IMR-90 (cell line): ENCODE data around the gene ARGLU1. TPM values are rescaled to one million over a fixed set of nuclear protein-coding genes. Genes with fewer than 3 reads are reported as not detected.

Experiments
- ATAC-seq: fragments of 200-7000 bp; cut with Tn5 transposase; 2 replicates; pipeline ENCODE4 v1.9.1; 2020; ENCODE audit warnings: low read depth, mild to moderate bottlenecking, moderate library complexity
- BruUV-seq: library from RNA; stranded (reverse); fragments of 400-500 nt; replicated peaks from 2 replicates; lab custom pipeline; 2021; lab: Mats Ljungman, UMichigan
- CTCF ChIA-PET: fragments of 300-600 bp; formaldehyde crosslinking; extraction: SDS; loops from one replicate; lab custom pipeline; 2021; ENCODE audit warnings: antibody characterized with exemption; lab: Yijun Ruan, JAX
- POLR2A ChIA-PET: fragments of 300-600 bp; sonication (Branson Sonifier 250); formaldehyde crosslinking; loops from one replicate; lab custom pipeline; 2022; ENCODE audit warnings: antibody characterized with exemption; ENCODE audit not compliant: unreplicated experiment; lab: Charles Lee
- DNase-seq: peaks from one replicate; pipeline ENCODE4 v3.0.0; 2013
- H2AFZ ChIP-seq: replicated peaks from 2 replicates; pipeline ENCODE3; 2013; ENCODE audit warnings: low read length, mild to moderate bottlenecking; ENCODE audit not compliant: poor library complexity
- H2AK5ac ChIP-seq: 2 replicates; pipeline ENCODE4 v1.6.1; 2013; ENCODE audit warnings: low read depth, low read length, inconsistent platforms
- H2AK9ac ChIP-seq: replicated peaks from 2 replicates; pipeline ENCODE3; 2013; ENCODE audit warnings: mild to moderate bottlenecking, low read depth, low read length, moderate library complexity; ENCODE audit not compliant: poor library complexity
- H2BK120ac ChIP-seq: 2 replicates; pipeline ENCODE4 v1.6.1; 2013; ENCODE audit warnings: low read depth, low read length, inconsistent platforms
- H2BK15ac ChIP-seq: 3 replicates; pipeline ENCODE4 v1.6.1; 2013; ENCODE audit warnings: low read depth, low read length, inconsistent platforms
- H2BK20ac ChIP-seq: 2 replicates; pipeline ENCODE4 v1.6.1; 2013; ENCODE audit warnings: low read depth, mild to moderate bottlenecking, inconsistent platforms, low read length, moderate library complexity
- H2BK5ac ChIP-seq: 2 replicates; pipeline ENCODE4 v1.6.1; 2013; ENCODE audit warnings: mild to moderate bottlenecking, low read depth, low read length, inconsistent platforms; ENCODE audit not compliant: poor library complexity, severe bottlenecking
- H3K14ac ChIP-seq: replicated peaks from 2 replicates; pipeline ENCODE4 v1.6.1; 2013; ENCODE audit warnings: low read depth, low read length, inconsistent platforms
- H3K18ac ChIP-seq: 2 replicates; pipeline ENCODE4 v1.6.1; 2013; ENCODE audit warnings: low read depth, low read length, control low read depth
- H3K23ac ChIP-seq: 2 replicates; pipeline ENCODE4 v1.6.1; 2013; ENCODE audit warnings: low read depth, low read length, inconsistent platforms
- H3K27ac ChIP-seq: 2 replicates; pipeline ENCODE4 v1.5.1; 2013; ENCODE audit warnings: mild to moderate bottlenecking, control low read depth, low read length; ENCODE audit not compliant: insufficient read depth
- H3K27me3 ChIP-seq: 2 replicates; pipeline ENCODE4 v1.6.1; 2013; ENCODE audit warnings: low read length; ENCODE audit not compliant: control insufficient read depth, insufficient read depth
- H3K36me3 ChIP-seq: 2 replicates; pipeline ENCODE4 v1.6.1; 2013; ENCODE audit warnings: low read length, mixed read lengths; ENCODE audit not compliant: control insufficient read depth, insufficient read depth
- H3K4ac ChIP-seq: 2 replicates; pipeline ENCODE4 v1.6.1; 2013; ENCODE audit warnings: low read depth, low read length, inconsistent platforms
- H3K4me1 ChIP-seq: 2 replicates; pipeline ENCODE4 v1.6.1; 2013; ENCODE audit warnings: low read length, mixed read lengths; ENCODE audit not compliant: control insufficient read depth, insufficient read depth
- H3K4me2 ChIP-seq: 2 replicates; pipeline ENCODE4 v1.6.1; 2013; ENCODE audit warnings: low read depth, mild to moderate bottlenecking, control low read depth, low read length, moderate library complexity
- H3K4me3 ChIP-seq: 2 replicates; pipeline ENCODE4 v1.5.1; 2013; ENCODE audit warnings: low read depth, mild to moderate bottlenecking, control low read depth, low read length, moderate library complexity; ENCODE audit not compliant: insufficient read depth
- H3K56ac ChIP-seq: 2 replicates; pipeline ENCODE4 v1.6.1; 2013; ENCODE audit warnings: low read length, inconsistent platforms; ENCODE audit not compliant: insufficient read depth; ENCODE audit errors: extremely low read depth
- H3K79me1 ChIP-seq, 2 experiments: 2 replicates each; pipeline ENCODE4 v1.6.1; 2013; ENCODE audit warnings: low read length in 2 of 2, inconsistent platforms in 1 of 2, low read depth in 1 of 2
- H3K9ac ChIP-seq: 2 replicates; pipeline ENCODE4 v1.6.1; 2013; ENCODE audit warnings: low read depth, low read length, control low read depth
- H3K9me1 ChIP-seq: 2 replicates; pipeline ENCODE4 v1.6.1; 2013; ENCODE audit warnings: low read length, inconsistent platforms; ENCODE audit not compliant: insufficient read depth
- H3K9me3 ChIP-seq: 2 replicates; pipeline ENCODE4 v1.6.1; 2013; ENCODE audit warnings: low read length; ENCODE audit not compliant: control insufficient read depth, insufficient read depth
- H4K20me1 ChIP-seq: 2 replicates; pipeline ENCODE4 v1.6.1; 2013; ENCODE audit warnings: low read length, inconsistent platforms; ENCODE audit not compliant: insufficient read depth
- H4K5ac ChIP-seq: 2 replicates; pipeline ENCODE4 v1.6.1; 2013; ENCODE audit warnings: mild to moderate bottlenecking, low read depth, low read length, control low read depth
- H4K8ac ChIP-seq, 2 experiments: 2 replicates each; pipeline ENCODE4 v1.6.1; 2013; ENCODE audit warnings: low read depth in 2 of 2, low read length in 2 of 2, control low read depth in 1 of 2, inconsistent platforms in 1 of 2
- H4K91ac ChIP-seq: 2 replicates; pipeline ENCODE4 v1.6.1; 2013; ENCODE audit warnings: low read depth, low read length, inconsistent platforms; ENCODE audit not compliant: insufficient read depth
- CHD1 ChIP-seq: IDR thresholded peaks from 2 replicates; pipeline ENCODE4 v1.6.1; 2012; ENCODE audit warnings: low read depth, low read length, improper control_type of control experiment
- FOS ChIP-seq: fragments of 150-350 bp; IDR thresholded peaks from 2 replicates; pipeline ENCODE4 v1.6.1; 2016; ENCODE audit warnings: low read depth, low read length
- MAFK ChIP-seq: IDR thresholded peaks from 2 replicates; pipeline ENCODE4 v1.6.1; 2012; ENCODE audit warnings: low read depth, low read length, improper control_type of control experiment
- MXI1 ChIP-seq: IDR thresholded peaks from 2 replicates; pipeline ENCODE4 v1.6.1; 2012; ENCODE audit warnings: low read depth, mild to moderate bottlenecking, low read length, moderate library complexity, borderline replicate concordance
- NFE2L2 ChIP-seq: fragments of 150-350 bp; IDR thresholded peaks from 2 replicates; pipeline ENCODE4 v1.6.1; 2016; ENCODE audit warnings: low read depth, mild to moderate bottlenecking, low read length
- POLR2A ChIP-seq: IDR thresholded peaks from 2 replicates; pipeline ENCODE4 v1.6.1; 2012; ENCODE audit warnings: mild to moderate bottlenecking, low read depth, low read length
- RCOR1 ChIP-seq: IDR thresholded peaks from 2 replicates; pipeline ENCODE4 v1.6.1; 2012; ENCODE audit warnings: mild to moderate bottlenecking, low read length, improper control_type of control experiment; ENCODE audit not compliant: insufficient replicate concordance
- SMC3 ChIP-seq: fragments of 150-350 bp; IDR thresholded peaks from 2 replicates; pipeline ENCODE4 v1.6.1; 2016; ENCODE audit warnings: low read depth, mild to moderate bottlenecking, antibody characterized with exemption, low read length, moderate library complexity
- USF2 ChIP-seq: fragments of 150-350 bp; IDR thresholded peaks from 2 replicates; pipeline ENCODE4 v1.6.1; 2017; ENCODE audit warnings: mild to moderate bottlenecking, antibody characterized with exemption, low read length, low read depth
- WGBS, 2 experiments: methylation state at CpG; one replicate each; pipeline versions ENCODE4 v1.1.5 to v1.1.7; 2013; ENCODE audit warnings: missing lambda C conversion rate in 2 of 2; ENCODE audit not compliant: insufficient read length in 1 of 2; ENCODE audit errors: extremely low coverage in 2 of 2; 5-methylcytosine and 5-hydroxymethylcytosine counted together
- dilution Hi-C: fragments of 300-500 bp; cut with HindIII; formaldehyde crosslinking; loops from one replicate; pipeline ENCODE4 v1.14.3; 2018; ENCODE audit warnings: low sequenced_read_pairs; ENCODE audit not compliant: unreplicated experiment
- in situ Hi-C: fragments of 300-500 bp; cut with MboI; formaldehyde crosslinking; loops from 3 replicates; pipeline ENCODE4 v1.14.3; 2019; ENCODE audit warnings: low sequenced_read_pairs, inconsistent platforms, mixed read lengths
- intact Hi-C: fragments of 100-400 bp; cut with micrococcal nuclease; formaldehyde crosslinking; loops from 2 replicates; pipeline ENCODE4 v1.10.0; 2022
- polyA plus RNA-seq, 3 experiments: library from polyadenylated mRNA; depleted of rRNA; stranded (reverse); fragments of >200 nt; gene quantifications; 2 replicates each; pipeline ENCODE4 v1.2.3, GENCODE V29; 2012; ENCODE audit warnings: low replicate concordance in 1 of 3
- total RNA-seq: library from RNA; depleted of rRNA; stranded (reverse); fragments of >200 nt; gene quantifications from 2 replicates; pipeline ENCODE4 v1.2.3, GENCODE V29; 2012

Gene ARGLU1
- total and polyA plus RNA-seq, 2 of the 4 experiments (the other 2 are of a cell fraction): 11.1 to 51.4 TPM

- no peak overlapping the region for H3K14ac ChIP-seq
- H2BK15ac ChIP-seq: no peak overlapping the region
- no peaks in the 10 kb centered on the region for H3K79me1 ChIP-seq
- 0 out of 2 replicates have a peak, but pooled peaks cover 2% of the 10 kb centered on the region for H3K9me3 ChIP-seq
- intact Hi-C loops: no loop called here
- H2BK5ac ChIP-seq: no peak overlapping the region
- H3K27ac ChIP-seq: no peak overlapping the region
- no peaks in the 10 kb centered on the region for H3K36me3 ChIP-seq
- H4K91ac ChIP-seq: no peak overlapping the region
- H3K4me3 ChIP-seq: no peak overlapping the region
- ChIA-PET POLR2A (no interaction called here), CTCF (no interaction called here)
- H4K20me1 ChIP-seq: no peaks in the 10 kb centered on the region
- no peaks in the 10 kb centered on the region; the same call in 1 of the 2 replicates for H3K27me3 ChIP-seq
- no peak overlapping the region for H3K56ac ChIP-seq
- no peak overlapping the region for H3K23ac ChIP-seq
- WGBS, 2 experiments: 86% methylated on average over 1 of the region's 4 CpGs; no CpG with 5 or more reads in 1 of the 2 experiments
- DNase-seq (no peak), ATAC-seq (no peak)
- no peak overlapping the region for H4K5ac ChIP-seq
- H2BK120ac ChIP-seq: no peak overlapping the region
- no peaks in the 10 kb centered on the region for H3K4me1 ChIP-seq
- no peak overlapping the region for H3K9ac ChIP-seq
- H3K4ac ChIP-seq: no peak overlapping the region
- in situ Hi-C loops: no loop called here
- no peak overlapping the region for H2AK9ac ChIP-seq
- no peak overlapping the region for H3K4me2 ChIP-seq
- no peak overlapping the region for H2AK5ac ChIP-seq
- H2AFZ ChIP-seq: no peak overlapping the region
- H3K18ac ChIP-seq: no peak overlapping the region
- H4K8ac ChIP-seq: no peak overlapping the region
- H2BK20ac ChIP-seq: no peak overlapping the region
- dilution Hi-C loops: no loop called here
- no TSS peak for BruUV-seq
- H3K9me1 ChIP-seq: no peaks in the 10 kb centered on the region
- TF ChIP-seq USF2: no peak
- TF ChIP-seq SMC3: no peak
- TF ChIP-seq MAFK: no peak
- TF ChIP-seq POLR2A: no peak
- no peak for TF ChIP-seq RCOR1
- no peak for TF ChIP-seq CHD1
- TF ChIP-seq FOS: no peak
- TF ChIP-seq NFE2L2: no peak
- TF ChIP-seq MXI1: no peak
Measured at GRCh38 chr13:106586648-106587166, 18.8 kb upstream of the ARGLU1 start.
